SU-DHL-6 (cell line): ENCODE measurements around the gene CUL9.

Experiments used
- H2AFZ ChIP-seq: fragments of 200-600 bp; sonication (generic); 2 replicates; pipeline ENCODE4 v1.6.1; 2014; ENCODE audit warnings: low read depth, mild to moderate bottlenecking, moderate library complexity, mixed read lengths, antibody characterized with exemption, low read length; ENCODE audit not compliant: severe bottlenecking
- H3F3A ChIP-seq: fragments of 200-600 bp; shearing (Covaris generic); 2 replicates; pipeline ENCODE4 v1.6.0; 2016; ENCODE audit warnings: antibody characterized with exemption, mild to moderate bottlenecking; ENCODE audit not compliant: insufficient read depth
- H3K27ac ChIP-seq: fragments of 200-600 bp; sonication (generic); 2 replicates; pipeline ENCODE4 v1.5.1; 2016; ENCODE audit warnings: low read depth, mild to moderate bottlenecking, low read length, moderate library complexity, mixed read lengths
- H3K27me3 ChIP-seq: fragments of 200-600 bp; sonication (generic), shearing (Covaris generic); 2 replicates; pipeline ENCODE4 v1.6.0; 2014; ENCODE audit warnings: mild to moderate bottlenecking, low read length
- H3K36me3 ChIP-seq: fragments of 200-600 bp; sonication (generic); 2 replicates; pipeline ENCODE4 v1.6.1; 2014; ENCODE audit warnings: mild to moderate bottlenecking, low read length, mixed read lengths
- H3K4me2 ChIP-seq: fragments of 300-600, 200-600 bp; shearing (Covaris generic), sonication (generic); 2 replicates; pipeline ENCODE4 v1.6.0; 2014; ENCODE audit warnings: low read length, low read depth, mild to moderate bottlenecking; ENCODE audit not compliant: poor library complexity, severe bottlenecking
- H3K4me3 ChIP-seq: fragments of 200-600 bp; sonication (generic); 2 replicates; pipeline ENCODE4 v1.5.1; 2014; ENCODE audit warnings: antibody characterized with exemption, low read length, mild to moderate bottlenecking, mixed read lengths; ENCODE audit not compliant: insufficient read depth, poor library complexity, severe bottlenecking
- H3K79me2 ChIP-seq: fragments of 200-600 bp; sonication (generic); 2 replicates; pipeline ENCODE4 v1.6.1; 2014; ENCODE audit warnings: mild to moderate bottlenecking, low read length, moderate library complexity; ENCODE audit not compliant: insufficient read depth
- H3K9ac ChIP-seq: fragments of 200-600 bp; sonication (generic); 2 replicates; pipeline ENCODE4 v1.7.0; 2014; ENCODE audit warnings: mild to moderate bottlenecking, low read length
- H3K9me2 ChIP-seq: fragments of 200-600 bp; sonication (generic); replicated peaks from 2 replicates; pipeline ENCODE4 v1.6.1; 2014; ENCODE audit warnings: low read length; ENCODE audit not compliant: insufficient read depth
- H3K9me3 ChIP-seq: fragments of 200-600 bp; sonication (generic); 2 replicates; pipeline ENCODE4 v1.6.1; 2014; ENCODE audit warnings: low read length, mixed read lengths; ENCODE audit not compliant: insufficient read depth
- H4K20me1 ChIP-seq: fragments of 200-600 bp; sonication (generic); 2 replicates; pipeline ENCODE4 v1.6.1; 2014; ENCODE audit warnings: low read depth, mild to moderate bottlenecking, antibody characterized with exemption, low read length, moderate library complexity, mixed read lengths
- EZH2phosphoT487 ChIP-seq: fragments of 200-600 bp; sonication (generic), shearing (Covaris generic); conservative IDR thresholded peaks from 2 replicates; pipeline ENCODE4 v1.6.1; 2018; ENCODE audit warnings: mild to moderate bottlenecking, antibody characterized with exemption, low read length, moderate library complexity, mixed read lengths
- TF ChIP-seq, protein P1 (sequence below): fragments of 200-600 bp; sonication (generic); IDR thresholded peaks from one replicate; pipeline ENCODE4 v1.5.1; 2017; ENCODE audit warnings: antibody characterized with exemption, mild to moderate bottlenecking, low read length, moderate library complexity; ENCODE audit not compliant: insufficient read depth, poor library complexity, severe bottlenecking

Gene CUL9

DNA sequence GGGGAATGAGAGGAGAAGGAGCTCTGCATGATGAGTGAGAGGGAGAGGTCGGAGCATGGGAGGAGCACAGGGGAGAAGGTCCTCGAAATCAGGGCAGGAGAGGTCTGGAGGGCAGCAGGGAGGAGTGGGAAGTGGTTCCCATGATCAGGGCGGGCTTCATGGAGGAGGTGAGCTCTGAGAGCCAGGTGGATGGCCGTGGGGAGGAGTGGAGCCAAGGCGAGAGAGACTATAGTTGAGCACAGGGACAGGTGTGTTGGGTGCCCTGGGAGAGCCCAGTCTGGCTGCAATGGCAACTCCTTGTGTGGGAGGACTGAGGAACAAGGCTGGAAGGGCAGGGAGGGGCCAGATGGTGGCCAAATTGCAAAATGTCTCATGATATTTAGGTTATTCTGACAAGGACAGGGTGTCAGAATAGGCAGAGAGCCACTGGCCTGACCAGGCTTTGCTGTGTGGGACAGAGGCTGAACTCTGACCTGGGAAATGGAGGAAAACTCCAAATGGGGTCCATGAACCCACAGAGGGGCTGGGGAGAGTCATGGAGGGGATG is 82.7 kb downstream of the CUL9 start:
- Histone ChIP-seq H3K9me2 (no peaks in the 10 kb centered on the region), H2AFZ (no peak overlapping the region), H4K20me1 (no peaks in the 10 kb centered on the region), H3K4me3 (no peak overlapping the region), H3K9me3 (no peaks in the 10 kb centered on the region), H3K36me3 (no peaks in the 10 kb centered on the region), H3K27me3 (no peaks in the 10 kb centered on the region), H3K9ac (no peak overlapping the region), H3K27ac (no peak overlapping the region), H3K4me2 (no peak overlapping the region), H3K79me2 (no peaks in the 10 kb centered on the region), H3F3A (no peaks in the 10 kb centered on the region)
- TF ChIP-seq, protein P1, sequence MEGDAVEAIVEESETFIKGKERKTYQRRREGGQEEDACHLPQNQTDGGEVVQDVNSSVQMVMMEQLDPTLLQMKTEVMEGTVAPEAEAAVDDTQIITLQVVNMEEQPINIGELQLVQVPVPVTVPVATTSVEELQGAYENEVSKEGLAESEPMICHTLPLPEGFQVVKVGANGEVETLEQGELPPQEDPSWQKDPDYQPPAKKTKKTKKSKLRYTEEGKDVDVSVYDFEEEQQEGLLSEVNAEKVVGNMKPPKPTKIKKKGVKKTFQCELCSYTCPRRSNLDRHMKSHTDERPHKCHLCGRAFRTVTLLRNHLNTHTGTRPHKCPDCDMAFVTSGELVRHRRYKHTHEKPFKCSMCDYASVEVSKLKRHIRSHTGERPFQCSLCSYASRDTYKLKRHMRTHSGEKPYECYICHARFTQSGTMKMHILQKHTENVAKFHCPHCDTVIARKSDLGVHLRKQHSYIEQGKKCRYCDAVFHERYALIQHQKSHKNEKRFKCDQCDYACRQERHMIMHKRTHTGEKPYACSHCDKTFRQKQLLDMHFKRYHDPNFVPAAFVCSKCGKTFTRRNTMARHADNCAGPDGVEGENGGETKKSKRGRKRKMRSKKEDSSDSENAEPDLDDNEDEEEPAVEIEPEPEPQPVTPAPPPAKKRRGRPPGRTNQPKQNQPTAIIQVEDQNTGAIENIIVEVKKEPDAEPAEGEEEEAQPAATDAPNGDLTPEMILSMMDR: no peak
- TF ChIP-seq EZH2phosphoT487: no peak

DNA sequence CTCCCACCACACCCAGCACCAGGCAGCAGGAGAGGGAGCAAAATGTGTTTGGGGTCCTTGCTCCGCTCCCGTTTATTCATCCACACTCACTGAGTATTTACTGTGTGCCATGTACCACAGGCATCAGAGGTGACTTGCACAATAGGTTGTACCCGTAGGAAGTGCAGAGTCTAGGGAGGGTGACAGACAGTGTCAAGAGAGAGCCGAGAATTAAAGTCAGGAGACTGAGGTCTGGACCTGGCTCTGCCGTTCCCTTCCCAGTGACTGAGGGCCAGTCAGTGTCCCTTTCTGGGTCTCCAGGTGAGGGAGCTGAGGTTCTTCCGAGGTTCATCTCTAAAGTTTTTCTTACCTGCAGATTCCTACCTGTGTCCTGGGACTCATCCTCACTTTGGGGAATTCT is 83.6 kb downstream of the CUL9 start:
- no peak overlapping the region for H3K4me2 ChIP-seq
- TF ChIP-seq, protein P1: no peak
- TF ChIP-seq EZH2phosphoT487: no peak
- no peaks in the 10 kb centered on the region for H3K9me3 ChIP-seq
- H3K27me3 ChIP-seq: no peaks in the 10 kb centered on the region
- H3K4me3 ChIP-seq: no peak overlapping the region
- no peaks in the 10 kb centered on the region for H4K20me1 ChIP-seq
- no peak overlapping the region for H2AFZ ChIP-seq
- H3K36me3 ChIP-seq: no peaks in the 10 kb centered on the region
- H3F3A ChIP-seq: no peaks in the 10 kb centered on the region; the same call in 1 of the 2 replicates
- H3K79me2 ChIP-seq: no peaks in the 10 kb centered on the region
- no peak overlapping the region for H3K27ac ChIP-seq
- no peak overlapping the region for H3K9ac ChIP-seq
- H3K9me2 ChIP-seq: no peaks in the 10 kb centered on the region

DNA sequence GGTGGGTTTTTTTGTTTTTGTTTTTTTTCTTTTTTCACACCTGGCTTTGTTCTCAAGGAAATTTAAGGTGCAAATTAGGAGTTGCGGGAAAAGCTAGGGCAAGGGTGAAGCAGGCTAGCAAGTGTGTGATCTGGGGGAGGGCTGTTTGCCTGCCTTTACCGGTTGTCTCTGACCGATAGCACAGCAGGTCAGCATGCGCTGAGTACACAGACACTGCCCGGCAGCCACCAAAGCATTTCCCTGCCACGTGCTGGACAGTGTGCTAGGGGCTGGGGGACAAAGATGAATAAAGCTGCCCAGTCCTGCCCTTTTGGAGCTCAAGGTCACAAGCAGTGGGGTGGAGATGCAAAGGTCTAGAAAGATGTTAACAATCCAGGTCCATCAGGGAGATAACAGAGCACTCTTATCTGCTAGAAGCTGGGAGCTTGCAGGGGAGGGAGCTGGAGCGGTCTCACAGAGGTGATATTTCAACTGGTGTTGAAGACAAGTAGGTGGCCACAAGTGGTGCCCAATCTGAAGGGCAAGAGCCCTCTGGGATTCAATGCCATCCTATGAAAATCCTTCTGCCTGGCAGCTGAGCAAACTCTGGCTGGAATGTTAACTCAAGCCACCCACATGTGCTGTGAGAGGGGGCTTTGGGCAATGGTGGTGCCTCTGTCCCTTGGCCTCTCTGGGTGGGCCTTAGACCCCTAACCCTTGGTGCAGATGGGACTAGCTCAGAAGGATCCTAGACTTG is 85.8 kb downstream of the CUL9 start:
- Histone ChIP-seq H3K27ac (no peak overlapping the region), H3K9me3 (no peaks in the 10 kb centered on the region), H3K9ac (no peak overlapping the region), H3K9me2 (no peaks in the 10 kb centered on the region), H3K79me2 (no peaks in the 10 kb centered on the region), H3K36me3 (no peaks in the 10 kb centered on the region), H2AFZ (no peak overlapping the region), H3K4me3 (no peak overlapping the region), H3K27me3 (no peaks in the 10 kb centered on the region), H3F3A (no peaks in the 10 kb centered on the region; the same call in 1 of the 2 replicates), H4K20me1 (no peaks in the 10 kb centered on the region), H3K4me2 (no peak overlapping the region)
- TF ChIP-seq EZH2phosphoT487: no peak
- TF ChIP-seq, protein P1: no peak
